Hepatocyte (in vitro differentiated cells): ENCODE results near the gene GRIK1.
A peak's percentile ranks its signal among the peaks of the same experiment; 100 is the strongest.

Source experiments
- EZH2 ChIP-seq: fragments of 200-600 bp; sonication (generic); IDR thresholded peaks from 2 replicates; pipeline ENCODE4 v1.6.1; 2016; ENCODE audit warnings: antibody characterized with exemption, mild to moderate bottlenecking, borderline replicate concordance
- EZH2phosphoT487 ChIP-seq: fragments of 200-600 bp; sonication (generic); IDR thresholded peaks from one replicate; pipeline ENCODE4 v1.6.1; 2018; ENCODE audit warnings: antibody characterized with exemption, mild to moderate bottlenecking, low read depth, moderate library complexity; ENCODE audit not compliant: unreplicated experiment, severe bottlenecking
- TF ChIP-seq, protein P1 (sequence below): fragments of 200-600 bp; sonication (generic); IDR thresholded peaks from 2 replicates; pipeline ENCODE4 v1.5.1; 2016; ENCODE audit warnings: antibody characterized with exemption, mild to moderate bottlenecking; ENCODE audit not compliant: poor library complexity

DNA sequence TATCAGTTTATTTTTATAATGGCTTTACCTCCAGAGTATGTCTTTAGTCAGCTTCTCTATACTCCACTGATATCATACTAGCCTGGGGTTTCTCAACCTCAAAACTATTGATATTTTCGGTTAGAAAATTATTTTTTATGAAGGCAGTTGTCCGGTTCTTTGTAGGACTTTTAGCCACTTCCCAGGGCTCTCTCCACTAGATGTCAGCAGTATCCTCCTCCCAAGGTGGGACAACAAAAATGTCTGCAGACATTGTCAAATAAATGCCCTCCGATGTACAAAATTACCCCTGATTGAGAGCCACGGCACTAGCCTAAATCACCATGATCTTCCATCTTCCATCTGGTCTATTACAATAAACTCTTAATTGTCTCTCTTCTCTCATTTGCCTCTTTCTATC, 4.1 kb upstream of the GRIK1 start:
- TF ChIP-seq, protein P1, sequence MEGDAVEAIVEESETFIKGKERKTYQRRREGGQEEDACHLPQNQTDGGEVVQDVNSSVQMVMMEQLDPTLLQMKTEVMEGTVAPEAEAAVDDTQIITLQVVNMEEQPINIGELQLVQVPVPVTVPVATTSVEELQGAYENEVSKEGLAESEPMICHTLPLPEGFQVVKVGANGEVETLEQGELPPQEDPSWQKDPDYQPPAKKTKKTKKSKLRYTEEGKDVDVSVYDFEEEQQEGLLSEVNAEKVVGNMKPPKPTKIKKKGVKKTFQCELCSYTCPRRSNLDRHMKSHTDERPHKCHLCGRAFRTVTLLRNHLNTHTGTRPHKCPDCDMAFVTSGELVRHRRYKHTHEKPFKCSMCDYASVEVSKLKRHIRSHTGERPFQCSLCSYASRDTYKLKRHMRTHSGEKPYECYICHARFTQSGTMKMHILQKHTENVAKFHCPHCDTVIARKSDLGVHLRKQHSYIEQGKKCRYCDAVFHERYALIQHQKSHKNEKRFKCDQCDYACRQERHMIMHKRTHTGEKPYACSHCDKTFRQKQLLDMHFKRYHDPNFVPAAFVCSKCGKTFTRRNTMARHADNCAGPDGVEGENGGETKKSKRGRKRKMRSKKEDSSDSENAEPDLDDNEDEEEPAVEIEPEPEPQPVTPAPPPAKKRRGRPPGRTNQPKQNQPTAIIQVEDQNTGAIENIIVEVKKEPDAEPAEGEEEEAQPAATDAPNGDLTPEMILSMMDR = peak; percentile 34
- TF ChIP-seq EZH2phosphoT487 (no peak), EZH2 (no peak)
